ENCODE measurements around the gene HAUS6.

- TF ChIP-seq POLR2A (IDR thresholded peaks at IDR 0.05; ENCODE audit: low read depth, low read length) (no peak), POLR2AphosphoS5 (IDR thresholded peaks at IDR 0.05; ENCODE audit: low read depth, low read length) (no peak), PAX5 (IDR thresholded peaks at IDR 0.05; ENCODE audit: insufficient read depth, low read length, severe bottlenecking) (no peak), SPI1 (IDR thresholded peaks at IDR 0.05; ENCODE audit: low read depth, low read length) (no peak), TAF1 (IDR thresholded peaks at IDR 0.05; ENCODE audit: low read depth, low read length) (no peak)
These were observed 43.8 kb upstream of the HAUS6 start for GRCh38 chr9:19146441-19147024.

Measured in GM12891 (cell line).